HCT116 (cell line): ENCODE data around the gene CLEC5A. TPM values are rescaled to one million over a fixed set of nuclear protein-coding genes. Genes with fewer than 3 reads are reported as not detected.
"Not testable (repeated sequence)": the region's sequence is repeated elsewhere in the genome, so short reads cannot be mapped to it uniquely, and the experiment has no call there.

ENCODE experiments used
- ATAC-seq: fragments of 200-7000 bp; cut with Tn5 transposase; 2 replicates; pipeline ENCODE4 v1.9.1; 2020; ENCODE audit warnings: mild to moderate bottlenecking, moderate library complexity
- BruUV-seq: library from RNA; stranded (reverse); fragments of 400-500 nt; replicated peaks from 2 replicates; lab custom pipeline; 2021; lab: Mats Ljungman, UMichigan
- CTCF ChIA-PET: fragments of 300-600 bp; sonication (Branson Sonifier 250); formaldehyde crosslinking; loops from one replicate; lab custom pipeline; 2021; ENCODE audit warnings: antibody characterized with exemption; lab: Charles Lee
- POLR2A ChIA-PET: fragments of 300-600, 350-600 bp; sonication (Branson Sonifier 250); formaldehyde crosslinking; loops from one replicate; lab custom pipeline; 2021; ENCODE audit warnings: antibody characterized with exemption; lab: Charles Lee
- RAD21 ChIA-PET, 2 experiments: fragments of 300-600 bp; sonication (Branson Sonifier 250); formaldehyde crosslinking; loops; one replicate each; lab custom pipeline; 2023; ENCODE audit warnings: low total read pairs in 2 of 2; ENCODE audit not compliant: uncharacterized antibody in 2 of 2, unreplicated experiment in 2 of 2, low non-redundant PET in 1 of 2; lab: Charles Lee
- DNase-seq: peaks from one replicate; pipeline ENCODE4 v3.0.0-alpha.2; 2010; ENCODE audit warnings: low read depth, low spot score
- H2AFZ ChIP-seq: fragments of 200-600 bp; shearing (Covaris generic), sonication (generic); 2 replicates; pipeline ENCODE4 v1.6.1; 2017; ENCODE audit warnings: low read depth, mixed run types, mixed read lengths, antibody characterized with exemption, low read length; ENCODE audit not compliant: poor library complexity, severe bottlenecking
- H3K27ac ChIP-seq: 2 replicates; pipeline ENCODE4 v1.5.1; 2012; ENCODE audit warnings: low read depth, low read length
- H3K27me3 ChIP-seq: fragments of 200-600 bp; sonication (generic); 2 replicates; pipeline ENCODE4 v1.6.1; 2016; ENCODE audit warnings: mixed run types, low read length, mixed read lengths; ENCODE audit not compliant: insufficient read depth
- H3K36me3 ChIP-seq, 2 experiments: fragments of 200-500 bp in 1 of 2; fragments of 200-600 bp in 1 of 2; sonication (Bioruptor generic) in 1 of 2; sonication (generic) in 1 of 2; 2 replicates each; pipeline versions ENCODE4 v1.5.1 to v1.6.1; 2014 to 2016; ENCODE audit warnings: low read length in 2 of 2, inconsistent platforms in 1 of 2, mixed read lengths in 1 of 2, mixed run types in 1 of 2; ENCODE audit not compliant: insufficient read depth in 2 of 2, control insufficient read depth in 1 of 2
- H3K4me1 ChIP-seq, 2 experiments: fragments of 200-600 bp in 1 of 2; sonication (generic) in 1 of 2; 2 replicates each; pipeline versions ENCODE4 v1.5.1 to v1.6.1; 2012 to 2017; ENCODE audit warnings: low read length in 2 of 2, inconsistent platforms in 1 of 2, mild to moderate bottlenecking in 1 of 2, mixed read lengths in 1 of 2, mixed run types in 1 of 2, moderate library complexity in 1 of 2; ENCODE audit not compliant: insufficient read depth in 2 of 2, control insufficient read depth in 1 of 2
- H3K4me2 ChIP-seq: fragments of 200-600 bp; sonication (generic); 2 replicates; pipeline ENCODE4 v1.6.1; 2017; ENCODE audit warnings: mixed run types, low read length, mixed read lengths
- H3K4me3 ChIP-seq, 2 experiments: fragments of 200-600 bp in 1 of 2; sonication (generic) in 1 of 2; replicated peaks in 1 of 2; 2 replicates each; pipeline ENCODE4 v1.5.1; 2011 to 2016; ENCODE audit warnings: low read length in 2 of 2, control low read depth in 1 of 2, low read depth in 1 of 2, mild to moderate bottlenecking in 1 of 2, mixed read lengths in 1 of 2, mixed run types in 1 of 2
- H3K79me2 ChIP-seq: fragments of 200-600 bp; sonication (generic); 2 replicates; pipeline ENCODE4 v1.6.1; 2017; ENCODE audit warnings: mild to moderate bottlenecking, mixed run types, low read length, moderate library complexity, mixed read lengths; ENCODE audit not compliant: insufficient read depth
- H3K9ac ChIP-seq: fragments of 200-600 bp; sonication (generic); 2 replicates; pipeline ENCODE4 v1.6.1; 2016; ENCODE audit warnings: low read length, mixed read lengths
- H3K9me2 ChIP-seq: fragments of 200-600 bp; sonication (generic), shearing (Covaris generic); 2 replicates; pipeline ENCODE4 v1.6.1; 2017; ENCODE audit warnings: mixed run types, mild to moderate bottlenecking, moderate library complexity; ENCODE audit not compliant: insufficient read depth
- H3K9me3 ChIP-seq, 2 experiments: fragments of 200-500 bp in 1 of 2; fragments of 200-600 bp in 1 of 2; sonication (Bioruptor generic) in 1 of 2; sonication (generic) in 1 of 2; 2 replicates each; pipeline ENCODE4 v1.6.1; 2014 to 2017; ENCODE audit warnings: low read length in 2 of 2, mixed read lengths in 2 of 2, inconsistent platforms in 1 of 2, low read depth in 1 of 2, mild to moderate bottlenecking in 1 of 2, mixed run types in 1 of 2, moderate library complexity in 1 of 2; ENCODE audit not compliant: control insufficient read depth in 1 of 2, insufficient read depth in 1 of 2
- H4K20me1 ChIP-seq: fragments of 200-600 bp; sonication (generic), shearing (Covaris generic); 2 replicates; pipeline ENCODE4 v1.6.1; 2017; ENCODE audit warnings: mixed run types, mild to moderate bottlenecking, moderate library complexity; ENCODE audit not compliant: insufficient read depth
- CEBPB ChIP-seq: IDR thresholded peaks from 2 replicates; pipeline ENCODE4 v1.6.1; 2012; ENCODE audit warnings: low read depth
- EGR1 ChIP-seq: IDR thresholded peaks from 2 replicates; pipeline ENCODE4 v1.6.1; 2012; ENCODE audit warnings: low read depth
- ELF1 ChIP-seq: IDR thresholded peaks from 2 replicates; pipeline ENCODE4 v1.6.1; 2012; ENCODE audit warnings: low read depth, borderline replicate concordance
- EZH2 ChIP-seq: fragments of 200-600 bp; sonication (generic); IDR thresholded peaks from 2 replicates; pipeline ENCODE4 v1.6.1; 2017; ENCODE audit warnings: antibody characterized with exemption, mixed run types
- JUND ChIP-seq: IDR thresholded peaks from 2 replicates; pipeline ENCODE4 v1.6.1; 2012
- POLR2A ChIP-seq: IDR thresholded peaks from 2 replicates; pipeline ENCODE4 v1.7.0; 2011; ENCODE audit warnings: borderline replicate concordance; ENCODE audit not compliant: insufficient read depth, insufficient read length; ENCODE audit errors: extremely low read depth
- RAD21 ChIP-seq: IDR thresholded peaks from 2 replicates; pipeline ENCODE4 v1.6.1; 2012; ENCODE audit warnings: low read depth, mild to moderate bottlenecking
- SIN3A ChIP-seq: IDR thresholded peaks from 2 replicates; pipeline ENCODE4 v1.6.1; 2012; ENCODE audit warnings: low read depth
- SRF ChIP-seq: IDR thresholded peaks from 2 replicates; pipeline ENCODE4 v1.6.1; 2012; ENCODE audit warnings: low read depth
- TCF7L2 ChIP-seq: IDR thresholded peaks from 2 replicates; pipeline ENCODE4 v1.7.0; 2011; ENCODE audit warnings: borderline replicate concordance, inconsistent platforms; ENCODE audit not compliant: insufficient read depth, insufficient read length; ENCODE audit errors: extremely low read depth
- YY1 ChIP-seq: IDR thresholded peaks from 2 replicates; pipeline ENCODE4 v1.6.1; 2011; ENCODE audit warnings: low read length, low read depth, moderate library complexity, mild to moderate bottlenecking; ENCODE audit not compliant: insufficient replicate concordance; ENCODE audit errors: extremely low read depth
- ZNF274 ChIP-seq: fragments of 200-500 bp; sonication (Bioruptor generic); IDR thresholded peaks from 2 replicates; pipeline ENCODE4 v1.6.1; 2014; ENCODE audit warnings: mild to moderate bottlenecking, low read depth, low read length, inconsistent platforms
- intact Hi-C: fragments of 100-400 bp; cut with micrococcal nuclease; formaldehyde crosslinking; loops from 2 replicates; pipeline ENCODE4 v1.10.0; 2022
- total RNA-seq: library from RNA; stranded (reverse); gene quantifications from one replicate; pipeline ENCODE4 v1.2.1, GENCODE V29; 2021; ENCODE audit not compliant: unreplicated experiment
- TF ChIP-seq, protein P1 (sequence below), 3 experiments: fragments of 200-600 bp in 1 of 3; sonication (generic) in 1 of 3; IDR thresholded peaks in 2 of 3; conservative IDR thresholded peaks in 1 of 3; 2 replicates each; pipeline ENCODE4 v1.5.1; 2012 to 2017; ENCODE audit warnings: low read depth in 2 of 3, low read length in 2 of 3, antibody characterized with exemption in 1 of 3, borderline replicate concordance in 1 of 3, control low read depth in 1 of 3, mild to moderate bottlenecking in 1 of 3, mixed read lengths in 1 of 3, mixed run types in 1 of 3, moderate library complexity in 1 of 3; ENCODE audit not compliant: insufficient read depth in 1 of 3
- TF ChIP-seq, protein P2 (sequence below): IDR thresholded peaks from 2 replicates; pipeline ENCODE4 v1.6.1; 2012
- TF ChIP-seq, protein P3 (sequence below): IDR thresholded peaks from 2 replicates; pipeline ENCODE4 v1.6.1; 2012

CLEC5A gene
- total RNA-seq, 1 experiment from 2014 or later = 0.32 TPM

DNA sequence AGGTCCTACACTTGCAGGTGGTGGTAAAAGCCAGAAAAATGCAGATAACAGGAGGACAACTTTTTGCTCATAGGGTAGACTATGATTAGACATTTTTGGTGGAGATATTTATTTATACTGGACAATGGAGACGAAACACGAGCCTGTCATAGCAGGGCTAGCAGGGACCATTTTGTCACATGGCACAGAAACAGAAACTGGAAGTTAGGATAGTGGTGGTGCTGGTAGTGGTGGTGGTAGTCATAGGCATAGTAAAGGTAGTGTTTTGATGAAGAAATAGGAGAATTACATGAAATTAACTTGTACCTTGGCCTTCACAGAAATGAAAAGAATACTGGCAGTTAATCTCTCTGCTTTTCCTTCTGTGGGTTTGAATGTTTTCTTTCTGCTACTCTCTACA lies 40.1 kb upstream of the CLEC5A start:
- BruUV-seq = no TSS peak
- POLR2A ChIA-PET = no interaction called here

DNA sequence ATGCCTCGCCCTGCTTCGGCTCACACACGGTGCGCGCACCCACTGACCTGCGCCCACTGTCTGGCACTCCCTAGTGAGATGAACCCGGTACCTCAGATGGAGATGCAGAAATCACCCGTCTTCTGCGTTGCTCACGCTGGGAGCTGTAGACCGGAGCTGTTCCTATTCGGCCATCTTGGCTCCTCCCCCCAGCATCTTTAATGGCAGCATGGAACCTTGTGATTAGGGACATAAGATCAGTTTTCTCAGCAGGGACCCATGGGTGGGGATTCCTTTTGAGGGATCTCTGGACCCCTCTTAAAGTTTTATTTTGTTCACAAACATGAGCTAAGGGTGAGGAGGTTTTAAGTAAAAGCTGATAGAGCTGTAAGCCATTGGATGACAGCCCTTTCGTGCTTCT lies 39.2 kb upstream of the CLEC5A start:
- H3K4me3 ChIP-seq, H3K27ac ChIP-seq, CTCF ChIA-PET, RAD21 ChIA-PET, H3K9me3 ChIP-seq, H3K79me2 ChIP-seq, H3K9me2 ChIP-seq, H2AFZ ChIP-seq, H3K36me3 ChIP-seq, H3K4me1 ChIP-seq, H3K4me2 ChIP-seq, H3K9ac ChIP-seq, intact Hi-C loops, POLR2A ChIA-PET, H4K20me1 ChIP-seq, ATAC-seq, H3K27me3 ChIP-seq, BruUV-seq, DNase-seq: not testable (repeated sequence)

More for the DNA sequence above, 40.1 kb upstream of the CLEC5A start:
- ATAC-seq (no peak), DNase-seq (no peak)
- ChIA-PET RAD21 (no interaction called here), CTCF (no interaction called here)
- Histone ChIP-seq H4K20me1 (no peaks in the 10 kb centered on the region), H3K4me1 (no peaks in the 10 kb centered on the region), H3K4me2 (no peak overlapping the region), H3K9me2 (no peaks in the 10 kb centered on the region), H3K9ac (no peak overlapping the region), H3K79me2 (no peaks in the 10 kb centered on the region), H3K36me3 (no peaks in the 10 kb centered on the region), H2AFZ (no peak overlapping the region), H3K4me3 (no peak overlapping the region), H3K27me3 (no peaks in the 10 kb centered on the region), H3K27ac (no peak overlapping the region), H3K9me3 (no peaks in the 10 kb centered on the region)
- TF ChIP-seq POLR2A (no peak), SRF (no peak), SIN3A (no peak), EGR1 (no peak), ELF1 (no peak), JUND (no peak), RAD21 (no peak), YY1 (no peak), EZH2 (no peak), CEBPB (no peak), TCF7L2 (no peak), ZNF274 (no peak)
- TF ChIP-seq, protein P1, sequence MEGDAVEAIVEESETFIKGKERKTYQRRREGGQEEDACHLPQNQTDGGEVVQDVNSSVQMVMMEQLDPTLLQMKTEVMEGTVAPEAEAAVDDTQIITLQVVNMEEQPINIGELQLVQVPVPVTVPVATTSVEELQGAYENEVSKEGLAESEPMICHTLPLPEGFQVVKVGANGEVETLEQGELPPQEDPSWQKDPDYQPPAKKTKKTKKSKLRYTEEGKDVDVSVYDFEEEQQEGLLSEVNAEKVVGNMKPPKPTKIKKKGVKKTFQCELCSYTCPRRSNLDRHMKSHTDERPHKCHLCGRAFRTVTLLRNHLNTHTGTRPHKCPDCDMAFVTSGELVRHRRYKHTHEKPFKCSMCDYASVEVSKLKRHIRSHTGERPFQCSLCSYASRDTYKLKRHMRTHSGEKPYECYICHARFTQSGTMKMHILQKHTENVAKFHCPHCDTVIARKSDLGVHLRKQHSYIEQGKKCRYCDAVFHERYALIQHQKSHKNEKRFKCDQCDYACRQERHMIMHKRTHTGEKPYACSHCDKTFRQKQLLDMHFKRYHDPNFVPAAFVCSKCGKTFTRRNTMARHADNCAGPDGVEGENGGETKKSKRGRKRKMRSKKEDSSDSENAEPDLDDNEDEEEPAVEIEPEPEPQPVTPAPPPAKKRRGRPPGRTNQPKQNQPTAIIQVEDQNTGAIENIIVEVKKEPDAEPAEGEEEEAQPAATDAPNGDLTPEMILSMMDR (IDR thresholded peaks at IDR 0.05 in 2 of 3, conservative IDR thresholded peaks at IDR 0.05 in 1 of 3; ENCODE audit: borderline replicate concordance in 1 of 3, insufficient read depth in 1 of 3, low read depth in 2 of 3, low read length in 2 of 3) = no peak
- TF ChIP-seq, protein P2, sequence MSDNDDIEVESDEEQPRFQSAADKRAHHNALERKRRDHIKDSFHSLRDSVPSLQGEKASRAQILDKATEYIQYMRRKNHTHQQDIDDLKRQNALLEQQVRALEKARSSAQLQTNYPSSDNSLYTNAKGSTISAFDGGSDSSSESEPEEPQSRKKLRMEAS = no peak
- TF ChIP-seq, protein P3, sequence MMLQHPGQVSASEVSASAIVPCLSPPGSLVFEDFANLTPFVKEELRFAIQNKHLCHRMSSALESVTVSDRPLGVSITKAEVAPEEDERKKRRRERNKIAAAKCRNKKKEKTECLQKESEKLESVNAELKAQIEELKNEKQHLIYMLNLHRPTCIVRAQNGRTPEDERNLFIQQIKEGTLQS = no peak
- intact Hi-C loops = no loop called here
